Stimulated activated CD4-positive, alpha-beta T cell treated with anti-CD3 and anti-CD28 coated beads, Interleukin-4, amount 100 ng/mL, for 48 hours (primary cell): ENCODE data around the gene HGFAC.
"Not testable (repeated sequence)": the region's sequence is repeated elsewhere in the genome, so short reads cannot be mapped to it uniquely, and the experiment has no call there.

Source experiments
- DNase-seq, 2 donors: peaks; one replicate each; pipeline ENCODE4 v3.0.0-alpha.2; 2020; ENCODE audit warnings: low read depth in 2 of 2

Gene HGFAC

DNA sequence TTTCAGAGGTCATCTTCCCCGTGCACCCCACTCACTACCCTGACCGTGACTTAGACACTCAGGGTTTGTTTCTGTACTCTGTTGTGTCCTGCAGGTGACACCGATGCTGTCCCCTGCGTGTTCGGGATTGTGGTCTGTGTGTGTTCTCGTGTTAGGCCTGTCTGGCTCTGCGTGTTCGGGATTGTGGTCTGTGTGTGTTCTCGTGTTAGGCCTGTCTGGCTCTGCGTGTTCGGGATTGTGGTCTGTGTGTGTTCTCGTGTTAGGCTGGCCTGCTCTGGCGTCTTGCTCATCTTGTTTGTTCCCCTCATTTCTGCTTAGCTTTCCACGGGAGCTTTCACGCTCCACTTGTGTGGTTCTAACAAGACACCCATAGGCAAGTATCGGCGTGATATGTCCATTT, 30.6 kb upstream of the HGFAC start:
- DNase-seq: not testable (repeated sequence)

DNA sequence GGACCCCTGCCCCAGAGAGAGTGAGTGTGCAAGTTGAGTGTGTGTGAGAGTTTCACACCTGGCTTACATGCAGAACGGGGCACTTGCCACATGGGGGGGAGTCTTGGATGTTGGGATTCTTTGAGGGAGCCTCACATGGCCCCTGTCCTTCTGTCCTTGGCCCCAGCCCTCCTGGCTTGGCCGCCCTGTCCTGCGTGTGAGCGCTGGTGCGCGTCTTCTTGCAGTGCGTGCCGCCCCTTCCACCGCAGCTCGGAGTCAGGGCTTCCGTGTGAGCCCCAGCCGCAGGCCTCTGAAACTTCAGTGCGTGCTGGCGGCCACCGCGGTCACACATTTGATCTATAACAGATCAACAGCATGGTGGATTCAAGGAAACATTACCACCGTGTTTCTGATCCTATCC, 30.1 kb upstream of the HGFAC start:
- DNase-seq: no peak

DNA sequence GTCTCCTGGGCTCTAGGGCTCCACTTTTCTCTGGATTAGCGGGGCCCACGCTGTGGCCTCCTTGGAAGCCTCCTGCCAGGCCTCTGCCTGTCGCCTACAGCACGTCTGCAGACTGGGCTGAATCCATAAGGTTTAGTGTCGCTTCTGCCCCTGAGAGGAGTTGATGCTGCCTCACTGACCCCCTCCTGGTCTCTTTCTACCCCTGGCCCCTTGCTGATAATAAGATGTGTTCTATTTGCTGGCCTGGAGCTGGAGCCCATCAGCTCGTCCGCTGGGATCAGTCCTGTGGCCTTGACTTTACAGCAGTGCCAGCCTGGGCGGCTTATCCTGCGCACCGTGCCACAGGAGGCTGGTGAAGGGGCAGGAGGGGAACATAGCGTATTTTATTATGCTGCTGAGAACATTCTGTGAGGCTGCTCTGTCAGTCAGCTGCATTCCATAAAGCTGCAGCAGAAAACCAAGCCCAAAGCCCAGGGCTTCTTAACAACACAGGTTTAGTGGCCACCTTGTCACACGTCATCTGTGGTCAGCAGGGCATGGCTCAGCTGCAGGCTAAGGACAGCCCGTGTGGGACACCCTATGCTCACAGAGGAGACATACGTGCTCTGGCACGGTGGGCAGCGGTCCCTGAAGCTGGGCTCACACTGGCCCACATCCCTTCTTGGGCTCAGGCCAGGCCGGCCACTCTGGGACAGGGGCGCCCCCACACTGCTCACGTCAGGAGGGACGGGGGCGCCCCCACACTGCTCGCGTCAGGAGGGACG, 29.3 kb upstream of the HGFAC start:
- DNase-seq: no peak

DNA sequence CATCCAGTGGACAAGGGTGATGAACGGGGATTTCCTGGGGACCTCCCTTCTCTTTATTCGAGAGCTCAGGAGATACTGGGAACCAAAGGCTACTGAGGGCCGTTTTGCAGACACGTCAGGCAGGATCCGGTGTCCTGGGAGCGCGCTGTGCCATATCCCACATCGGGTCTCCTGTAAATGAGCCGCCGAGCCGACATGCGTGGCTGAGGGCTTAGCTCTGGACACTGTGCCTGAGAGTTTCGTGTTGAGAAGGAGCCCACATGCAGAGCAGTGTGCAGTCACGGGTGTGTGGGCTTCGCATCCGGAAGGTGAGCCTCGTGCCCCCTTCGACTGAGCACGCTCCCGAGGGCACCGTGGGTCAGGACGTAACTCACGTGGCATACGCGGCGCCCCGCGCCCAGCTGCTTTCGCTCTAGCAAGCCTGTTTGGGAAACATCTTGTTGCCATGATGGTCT, 28.5 kb upstream of the HGFAC start:
- DNase-seq: no peak

DNA sequence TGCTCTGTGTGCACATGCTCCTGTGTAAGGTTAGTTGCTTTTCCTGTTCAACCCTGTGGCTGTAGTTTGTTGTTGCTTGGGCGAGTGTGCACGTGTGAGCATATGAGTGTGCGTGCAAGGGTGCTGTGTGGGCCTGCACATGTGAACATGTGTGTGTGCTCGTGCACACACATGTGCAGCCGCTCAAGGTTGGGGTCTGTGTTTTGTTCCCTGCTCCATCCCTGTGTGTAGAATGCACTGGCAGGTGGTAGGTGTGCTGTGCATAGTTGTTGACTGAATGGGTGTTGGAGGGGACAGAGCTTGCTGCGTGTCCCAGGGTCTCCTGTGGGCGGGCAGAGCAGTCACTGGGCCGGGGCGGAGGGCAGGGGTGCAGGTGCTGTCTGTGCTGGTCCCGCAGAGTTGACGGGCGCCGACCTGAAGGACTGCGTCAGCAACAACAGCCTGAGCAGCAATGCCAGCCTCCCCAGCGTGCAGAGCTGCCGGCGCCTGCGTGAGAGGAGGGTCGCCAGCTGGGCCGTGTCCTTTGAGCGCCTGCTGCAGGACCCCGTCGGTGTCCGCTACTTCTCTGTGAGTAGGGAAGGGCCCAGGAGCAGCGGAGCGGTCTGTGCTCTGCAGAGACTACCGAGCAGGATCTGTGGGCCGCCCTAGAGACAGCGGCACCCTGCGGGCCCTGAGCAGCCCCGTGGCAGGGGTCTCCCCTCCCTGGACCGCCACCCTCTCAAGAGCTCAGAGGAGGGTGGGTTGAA, 27.9 kb upstream of the HGFAC start:
- DNase-seq: no peak

DNA sequence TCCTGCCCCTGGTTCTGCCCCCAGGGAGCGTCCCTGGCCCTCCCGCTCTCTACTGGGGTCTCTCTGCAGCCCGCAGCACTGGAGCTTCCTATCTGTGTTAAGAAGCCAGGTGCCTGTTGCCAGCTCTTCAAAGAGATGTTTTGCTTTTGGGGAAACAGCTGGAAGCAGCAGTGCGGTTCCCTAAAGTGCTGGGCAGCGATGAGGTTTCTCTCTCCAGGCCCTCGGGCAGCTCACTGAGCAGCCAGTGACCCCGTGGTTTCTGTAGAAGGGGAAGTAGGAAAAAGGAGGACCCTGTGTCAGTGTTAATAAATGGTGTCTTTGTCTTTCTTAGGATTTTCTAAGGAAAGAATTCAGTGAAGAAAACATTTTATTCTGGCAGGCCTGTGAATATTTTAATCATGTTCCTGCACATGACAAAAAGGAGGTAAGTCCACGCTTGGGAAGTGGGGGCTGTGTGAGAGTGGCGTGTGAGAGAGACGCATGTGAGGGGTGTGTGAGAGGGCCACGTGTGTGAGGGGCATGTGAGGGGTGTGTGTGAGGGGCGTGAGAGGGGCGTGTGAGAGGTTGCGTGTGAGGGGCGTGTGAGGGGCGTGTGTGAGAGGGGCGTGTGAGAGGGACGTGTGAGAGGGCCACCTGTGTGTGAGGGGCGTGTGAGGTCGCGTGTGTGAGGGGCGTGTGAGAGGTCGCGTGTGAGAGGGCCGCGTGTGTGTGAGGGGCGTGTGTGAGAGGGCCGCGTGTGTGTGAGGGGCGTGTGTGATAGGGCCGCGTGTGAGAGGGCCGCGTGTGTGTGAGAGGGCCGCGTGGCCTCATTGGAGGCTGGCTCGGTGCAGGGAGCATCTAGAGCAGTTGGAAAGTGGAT, 27.1 kb upstream of the HGFAC start:
- DNase-seq: no peak

DNA sequence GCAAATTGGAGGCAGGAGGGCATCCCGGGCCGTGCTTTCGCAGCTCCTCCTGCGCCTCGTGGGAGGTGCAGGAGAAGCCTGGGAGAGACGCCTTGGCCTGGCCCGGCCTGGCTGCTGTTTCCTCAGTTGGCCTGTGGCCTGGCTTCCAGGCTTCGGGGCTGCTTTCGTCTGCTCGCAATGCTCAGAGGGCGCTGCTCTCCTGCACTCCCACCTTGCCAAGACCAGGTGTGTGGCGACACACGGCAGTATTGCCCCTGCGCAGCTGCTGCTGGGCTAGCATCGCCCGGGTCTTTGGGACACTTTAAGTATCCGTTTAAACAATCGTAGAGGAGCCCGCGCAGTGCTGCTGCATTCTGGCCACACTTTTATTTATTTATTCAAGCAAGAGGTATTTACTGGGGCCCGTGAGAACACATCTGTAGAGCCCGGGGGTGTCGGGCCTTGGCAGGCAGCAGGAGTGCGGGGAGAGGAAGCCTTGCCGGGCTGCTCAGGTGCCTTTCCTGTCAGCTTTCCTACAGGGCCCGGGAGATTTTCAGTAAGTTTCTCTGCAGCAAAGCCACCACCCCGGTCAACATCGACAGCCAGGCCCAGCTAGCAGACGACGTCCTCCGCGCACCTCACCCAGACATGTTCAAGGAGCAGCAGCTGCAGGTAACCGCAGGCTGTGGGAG, 26.2 kb upstream of the HGFAC start:
- no peak for DNase-seq

DNA sequence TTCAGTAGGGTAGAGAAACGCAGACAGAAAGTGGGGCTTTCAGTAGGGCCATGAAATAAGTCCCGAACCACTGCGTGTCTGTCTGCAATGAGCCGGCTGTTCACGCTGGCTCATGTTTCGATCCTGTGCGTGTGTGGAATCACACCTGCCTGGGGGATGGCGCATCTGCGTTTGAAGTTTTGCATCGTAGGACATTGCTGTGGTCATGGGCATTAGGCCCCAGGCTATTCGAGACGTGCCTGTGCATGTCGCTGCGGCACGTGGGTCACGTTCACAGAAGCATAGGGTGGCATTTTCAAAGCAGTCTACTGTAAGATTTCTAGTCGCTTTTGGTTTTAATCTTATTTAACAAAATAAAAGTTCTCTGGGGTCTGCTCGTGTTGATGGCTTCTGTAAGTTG, 25.5 kb upstream of the HGFAC start:
- DNase-seq: no peak

DNA sequence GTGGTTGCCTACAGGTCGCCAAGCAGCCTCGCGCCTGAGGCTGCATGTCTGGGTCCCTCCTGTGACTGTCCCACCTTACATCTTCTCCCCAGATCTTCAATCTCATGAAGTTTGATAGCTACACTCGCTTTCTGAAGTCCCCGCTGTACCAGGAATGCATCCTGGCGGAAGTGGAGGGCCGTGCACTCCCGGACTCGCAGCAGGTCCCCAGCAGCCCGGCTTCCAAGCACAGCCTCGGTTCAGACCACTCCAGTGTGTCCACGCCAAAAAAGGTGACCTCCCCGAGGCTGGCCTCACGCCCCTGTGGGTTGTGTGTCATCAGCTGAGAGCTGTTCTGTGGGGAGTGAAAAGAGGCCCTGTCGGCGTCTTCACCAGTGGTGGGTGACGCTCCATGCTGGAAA, 24.9 kb upstream of the HGFAC start:
- DNase-seq: no peak

DNA sequence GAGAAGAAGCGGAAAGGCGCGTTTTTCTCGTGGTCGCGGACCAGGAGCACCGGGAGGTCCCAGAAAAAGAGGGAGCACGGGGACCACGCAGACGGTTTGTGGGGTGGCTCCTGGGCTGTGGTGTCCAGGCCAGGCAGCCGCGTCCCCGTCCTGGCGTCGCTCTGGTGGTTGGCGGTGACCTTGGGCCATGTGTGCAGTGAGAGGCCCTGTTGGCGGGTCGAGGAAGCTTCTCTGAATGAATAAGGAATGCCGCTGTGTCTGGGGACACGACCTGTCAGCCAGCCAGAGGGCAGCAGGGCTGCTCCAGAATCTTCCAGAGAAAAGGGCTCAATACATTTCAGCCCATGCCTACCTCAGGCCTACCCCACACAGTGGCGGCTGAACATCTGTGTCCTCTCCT, 24.3 kb upstream of the HGFAC start:
- no peak for DNase-seq

DNA sequence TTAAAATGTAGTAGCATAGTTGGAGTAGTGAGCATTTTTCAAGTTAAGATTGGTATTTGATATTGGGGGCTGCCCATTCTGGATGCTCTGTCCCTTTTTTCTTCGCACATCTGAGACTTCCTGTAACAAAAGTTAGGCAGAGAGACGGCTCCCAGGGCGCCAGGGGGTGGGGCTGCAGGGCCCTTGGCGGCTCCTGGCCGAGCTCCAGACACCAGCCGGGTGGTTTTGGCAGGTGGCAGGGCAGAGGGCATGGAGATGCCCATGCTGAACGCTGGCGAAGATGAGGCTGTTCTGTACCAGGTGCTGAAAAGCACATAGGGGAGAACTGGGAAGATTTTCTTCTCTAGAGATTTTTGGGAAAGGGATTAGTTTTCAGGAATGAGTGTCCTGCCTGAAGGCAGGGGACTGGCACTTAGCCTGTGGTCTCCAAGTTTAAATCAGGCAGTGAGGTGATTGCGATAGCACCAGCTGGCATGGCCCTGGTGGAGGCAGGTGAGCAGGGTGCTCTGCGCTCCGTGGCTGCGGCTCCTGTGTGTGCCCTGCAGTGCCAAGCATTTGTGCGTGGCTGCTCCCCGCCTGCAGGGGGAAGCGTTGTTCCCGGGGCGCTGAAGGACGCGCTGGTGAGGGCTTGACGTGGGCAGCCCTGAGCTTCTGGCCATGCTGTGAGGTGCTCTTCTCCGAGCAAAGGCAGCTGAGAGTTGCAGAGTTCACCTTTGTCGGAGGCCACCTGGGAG, 23.6 kb upstream of the HGFAC start:
- no peak for DNase-seq

DNA sequence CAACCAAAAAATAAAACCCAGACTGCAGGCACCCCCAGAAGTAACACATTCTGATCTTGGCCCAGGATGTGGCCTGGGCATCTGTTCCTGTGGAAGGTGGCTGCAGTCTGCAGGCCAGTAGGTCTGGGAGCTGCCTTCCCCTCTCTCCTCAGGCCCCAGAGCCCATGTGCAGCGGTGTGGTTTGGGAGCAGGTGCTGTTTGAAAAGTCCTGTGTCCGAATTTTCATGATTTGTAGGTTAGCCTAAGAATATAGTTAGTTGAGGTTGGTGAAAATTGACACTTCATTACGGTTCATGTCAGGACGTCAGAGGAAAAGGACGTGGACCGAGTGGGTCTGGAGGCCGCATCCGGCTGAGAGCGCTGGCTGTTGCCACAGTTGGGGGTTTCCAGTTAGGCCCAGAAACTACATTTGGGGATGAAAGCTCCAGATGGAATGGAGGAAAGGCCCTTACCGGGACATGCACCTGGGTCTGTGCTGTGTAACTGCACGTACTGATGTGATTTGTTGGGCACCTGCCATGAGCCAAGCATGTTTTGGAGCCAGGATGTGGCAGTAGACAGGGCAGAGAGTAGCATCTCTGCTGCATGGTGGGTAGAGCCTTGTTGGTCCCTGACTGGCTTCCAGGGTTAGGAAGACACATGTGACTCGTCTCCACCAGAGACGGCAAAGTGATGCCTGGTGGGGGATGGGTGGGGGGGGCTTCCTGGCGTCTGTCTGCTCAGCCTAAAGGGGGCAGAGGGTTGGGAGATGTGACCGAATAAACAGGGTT, 21.7 kb upstream of the HGFAC start:
- DNase-seq: no peak

DNA sequence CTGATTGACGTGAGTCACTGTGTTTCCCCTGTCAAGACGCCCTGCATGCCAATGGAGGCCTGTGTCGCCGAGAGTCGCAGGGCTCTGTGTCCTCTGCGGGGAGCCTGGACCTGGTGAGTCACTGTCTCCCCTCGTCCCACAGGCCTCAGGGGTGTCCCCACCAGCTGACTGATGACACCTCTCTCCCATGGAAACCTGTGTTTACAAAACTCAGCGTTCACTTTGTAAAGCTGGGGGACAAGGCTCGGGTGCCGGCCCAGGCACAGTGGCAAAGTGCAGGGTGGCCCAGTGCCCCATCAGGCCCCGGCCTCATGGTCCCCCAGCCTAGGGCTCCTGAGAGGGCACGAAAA, 21.2 kb upstream of the HGFAC start:
- no peak for DNase-seq

DNA sequence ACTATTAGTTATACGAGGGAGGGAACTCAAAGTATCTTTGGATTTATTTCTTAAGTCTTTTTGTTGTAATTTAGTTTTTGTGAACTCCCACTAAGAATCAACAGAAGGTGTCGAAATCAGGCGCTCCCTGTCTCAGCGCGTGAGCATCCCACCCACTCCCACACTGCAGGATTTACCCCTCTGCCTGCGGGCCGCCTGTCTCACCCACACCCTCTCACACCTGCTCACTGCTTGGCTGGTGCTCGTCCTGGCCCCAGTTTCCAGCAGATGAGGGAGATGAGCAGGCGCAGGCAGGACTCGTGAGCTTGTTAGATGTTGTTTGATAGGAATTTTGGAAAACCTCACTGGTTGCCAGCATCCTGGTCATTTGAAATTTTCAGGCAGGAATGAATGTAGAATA, 20.8 kb upstream of the HGFAC start:
- no peak for DNase-seq

DNA sequence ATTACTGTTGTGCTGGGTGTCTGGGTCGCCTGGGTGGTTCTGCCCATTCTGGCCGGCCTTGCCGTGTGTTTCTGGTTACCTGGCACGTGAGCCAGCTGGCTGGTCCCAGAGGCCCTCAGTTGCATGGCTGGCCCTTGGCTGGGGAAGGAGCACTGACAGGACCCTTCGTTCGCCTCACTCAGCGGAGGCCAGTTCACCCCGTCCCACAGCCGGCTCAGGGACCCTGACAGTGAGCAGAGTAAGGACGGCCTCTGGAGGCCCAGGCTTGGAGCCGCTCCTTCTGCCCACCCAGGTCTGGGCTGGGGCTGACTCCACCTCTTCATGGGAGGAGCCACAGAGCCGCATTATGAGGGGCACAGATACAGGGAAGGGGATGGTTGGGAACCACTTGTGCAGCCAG, 20.3 kb upstream of the HGFAC start:
- no peak for DNase-seq

DNA sequence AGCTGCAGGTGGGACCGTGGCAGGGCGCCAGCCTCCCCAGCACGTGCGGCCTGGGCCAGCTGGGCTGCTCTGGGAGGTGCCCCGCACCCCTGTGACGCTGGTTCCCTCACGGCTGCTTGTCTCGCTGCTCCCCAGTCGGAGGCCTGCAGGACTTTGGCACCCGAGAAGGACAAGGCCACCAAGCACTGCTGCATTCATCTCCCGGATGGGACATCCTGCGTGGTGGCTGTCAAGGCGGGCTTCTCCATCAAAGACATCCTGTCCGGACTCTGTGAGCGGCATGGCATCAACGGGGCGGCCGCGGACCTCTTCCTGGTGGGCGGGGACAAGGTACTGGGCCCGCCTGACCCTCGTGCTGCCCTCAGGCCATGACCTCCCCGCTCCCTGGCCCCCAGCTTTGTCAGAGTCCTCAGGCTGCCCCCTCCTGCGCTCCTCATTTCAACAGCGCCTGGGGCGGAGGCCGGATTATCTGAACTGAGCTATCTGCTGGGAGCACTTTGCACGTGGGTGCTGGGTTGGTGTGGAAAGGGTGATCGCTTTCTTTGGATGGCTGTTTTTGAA, 19.4 kb upstream of the HGFAC start:
- no peak for DNase-seq

DNA sequence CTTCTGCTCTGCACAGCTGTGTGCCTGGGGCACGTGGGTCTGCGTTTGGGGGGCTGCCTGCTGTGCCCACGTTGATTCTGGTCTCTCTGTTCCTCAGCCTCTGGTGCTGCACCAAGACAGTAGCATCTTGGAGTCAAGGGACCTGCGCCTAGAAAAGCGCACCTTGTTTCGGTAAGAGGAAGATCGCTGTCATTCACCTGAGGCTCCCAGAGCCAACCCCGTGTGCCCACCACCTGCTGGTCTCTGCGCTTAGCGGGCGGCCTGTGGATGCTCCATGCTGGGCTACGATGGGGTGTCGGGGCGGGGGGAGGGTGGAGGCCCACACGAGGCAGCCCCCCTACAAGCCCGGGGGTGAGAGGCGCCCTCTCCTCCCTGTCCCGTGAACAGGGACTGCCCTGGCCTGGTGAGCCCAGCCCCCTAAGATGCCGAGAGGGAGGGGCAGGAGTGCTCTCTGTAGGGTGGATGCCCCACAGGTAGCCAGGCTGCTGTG, 18.9 kb upstream of the HGFAC start:
- no peak for DNase-seq

DNA sequence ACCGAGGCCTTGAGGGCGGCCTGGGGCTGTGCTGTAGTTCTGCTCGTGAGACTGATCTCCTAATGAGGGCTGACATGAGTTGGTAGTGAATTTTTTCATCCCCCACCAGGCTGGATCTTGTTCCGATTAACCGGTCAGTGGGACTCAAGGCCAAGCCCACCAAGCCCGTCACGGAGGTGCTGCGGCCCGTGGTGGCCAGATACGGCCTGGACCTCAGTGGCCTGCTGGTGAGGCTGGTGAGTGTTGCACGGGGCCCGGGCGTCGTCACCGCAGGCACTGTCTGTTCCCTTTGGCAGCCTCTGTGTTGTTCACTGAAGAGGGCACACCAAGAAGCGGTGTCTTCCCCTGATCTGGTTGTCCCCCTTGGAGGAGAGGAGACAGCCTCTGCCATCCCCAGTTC, 18.4 kb upstream of the HGFAC start:
- DNase-seq: no peak

DNA sequence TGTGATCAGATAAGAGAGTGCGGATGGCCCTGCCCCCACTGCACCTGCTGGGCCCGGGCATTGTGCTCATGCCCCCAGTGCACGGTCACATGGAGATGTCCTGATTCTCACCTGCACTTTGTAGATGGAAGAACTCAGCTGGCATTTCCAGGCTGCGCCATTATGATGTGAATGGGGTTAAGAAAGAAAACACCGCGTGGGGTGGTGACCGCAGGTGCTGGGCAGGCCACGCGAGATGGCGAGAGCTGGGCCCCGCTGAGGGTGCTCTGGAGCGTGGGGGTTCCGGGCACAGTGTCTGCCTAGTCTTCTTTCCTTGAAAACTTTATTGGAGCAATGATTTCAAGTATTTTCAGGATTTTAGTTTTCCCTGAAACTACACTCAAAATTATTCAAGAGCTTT, 17.8 kb upstream of the HGFAC start:
- no peak for DNase-seq

DNA sequence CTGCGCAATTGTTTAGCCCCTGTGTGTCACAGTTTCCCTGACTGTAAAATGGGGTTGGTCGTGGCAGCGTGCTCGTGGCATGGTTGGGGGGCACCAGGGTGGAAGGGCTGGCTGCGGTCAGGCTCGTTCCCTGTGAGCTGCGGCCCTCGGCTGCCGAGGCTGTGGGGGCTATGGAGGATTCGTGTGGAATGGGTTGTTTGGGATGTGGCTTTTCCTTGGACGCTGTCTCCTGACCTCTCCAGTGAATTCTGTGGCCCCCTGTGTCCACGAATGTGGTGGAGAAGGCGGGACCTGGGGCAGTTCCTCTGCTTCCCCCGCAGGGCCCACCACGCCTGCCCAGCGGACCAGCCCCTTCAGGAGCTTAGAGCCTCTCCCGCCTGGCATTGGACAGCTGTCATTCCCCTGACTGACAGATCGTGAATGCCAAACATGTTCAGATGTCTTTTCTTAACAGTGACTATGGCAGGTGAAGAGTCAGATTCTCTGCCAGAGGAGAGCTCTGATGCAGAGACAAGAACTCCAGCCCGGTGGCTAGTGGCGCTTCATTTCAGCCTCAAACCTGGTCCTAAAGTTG, 17.2 kb upstream of the HGFAC start:
- DNase-seq: no peak
